ENCODE results near the gene SKAP1.

GRCh38 chr17:48340916-48341315, 89.1 kb downstream of the SKAP1 start:
- TF ChIP-seq POLR2A (IDR thresholded peaks at IDR 0.05; ENCODE audit: low read depth, low read length) = no peak
- no peak for TF ChIP-seq POLR2AphosphoS5 (IDR thresholded peaks at IDR 0.05; ENCODE audit: low read depth, low read length)

All from GM12892 (cell line).